ENCODE results near the gene CKS2. TPM values are rescaled to one million over a fixed set of nuclear protein-coding genes. Genes with fewer than 3 reads are reported as not detected.

Gene CKS2
- total RNA-seq, 1 experiment from 2014 or later, result 299 TPM

DNA sequence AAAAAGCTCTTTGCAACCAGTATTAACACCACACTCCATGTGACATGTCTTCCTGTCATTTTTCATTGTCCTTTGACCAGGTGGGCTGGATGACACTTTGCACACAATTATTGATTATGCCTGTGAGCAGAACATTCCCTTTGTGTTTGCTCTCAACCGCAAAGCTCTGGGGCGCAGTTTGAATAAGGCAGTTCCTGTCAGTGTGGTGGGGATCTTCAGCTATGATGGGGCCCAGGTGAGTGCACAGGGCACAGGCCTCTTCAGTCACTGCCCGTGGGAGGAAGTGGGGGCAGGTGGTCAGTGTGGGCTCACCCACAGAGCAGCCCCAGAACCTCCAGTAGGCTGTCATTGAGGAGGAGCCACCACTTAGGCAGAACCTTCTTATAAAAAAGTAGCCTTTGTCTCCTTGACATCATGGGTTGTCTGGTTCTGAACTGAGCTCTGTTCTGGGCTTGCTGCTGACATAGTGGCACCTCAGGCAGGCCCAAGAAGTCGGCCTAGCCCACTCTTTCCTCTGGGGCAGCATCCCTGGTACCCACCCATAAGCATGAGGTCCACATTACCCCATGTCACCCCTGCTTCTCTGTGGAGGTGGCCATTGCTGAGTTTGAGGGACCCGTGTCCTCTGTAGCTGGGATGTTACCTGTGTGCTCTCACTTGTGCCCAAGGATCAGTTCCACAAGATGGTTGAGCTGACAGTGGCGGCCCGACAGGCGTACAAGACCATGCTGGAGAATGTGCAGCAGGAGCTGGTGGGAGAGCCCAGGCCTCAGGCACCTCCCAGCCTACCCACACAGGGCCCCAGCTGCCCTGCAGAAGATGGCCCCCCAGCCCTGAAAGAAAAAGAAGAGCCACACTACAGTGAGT is 46.6 kb downstream of the CKS2 start:
- H3K36me3 Mint-ChIP-seq, result peaks cover 81% of the 10 kb centered on the region
- no peaks in the 10 kb centered on the region for H3K9me3 Mint-ChIP-seq
- H3K4me1 Mint-ChIP-seq, result no peaks in the 10 kb centered on the region
- H3K27me3 Mint-ChIP-seq (ENCODE audit: low read depth), result no peaks in the 10 kb centered on the region
- ChIA-PET CTCF (no interaction called here), POLR2A (no interaction called here)
- H3K27ac Mint-ChIP-seq, result no peak overlapping the region
- no peak for DNase-seq (ENCODE audit: low spot score)
- peak; percentile 42; the same call in 1 of the 2 replicates for TF ChIP-seq GABPB1 (CRISPR knock-in tag; IDR thresholded peaks at IDR 0.05)
- no peak for TF ChIP-seq NR1H2 (CRISPR knock-in tag; IDR thresholded peaks at IDR 0.05)
- no peak overlapping the region for H3K4me3 Mint-ChIP-seq
- no peak for ATAC-seq

DNA sequence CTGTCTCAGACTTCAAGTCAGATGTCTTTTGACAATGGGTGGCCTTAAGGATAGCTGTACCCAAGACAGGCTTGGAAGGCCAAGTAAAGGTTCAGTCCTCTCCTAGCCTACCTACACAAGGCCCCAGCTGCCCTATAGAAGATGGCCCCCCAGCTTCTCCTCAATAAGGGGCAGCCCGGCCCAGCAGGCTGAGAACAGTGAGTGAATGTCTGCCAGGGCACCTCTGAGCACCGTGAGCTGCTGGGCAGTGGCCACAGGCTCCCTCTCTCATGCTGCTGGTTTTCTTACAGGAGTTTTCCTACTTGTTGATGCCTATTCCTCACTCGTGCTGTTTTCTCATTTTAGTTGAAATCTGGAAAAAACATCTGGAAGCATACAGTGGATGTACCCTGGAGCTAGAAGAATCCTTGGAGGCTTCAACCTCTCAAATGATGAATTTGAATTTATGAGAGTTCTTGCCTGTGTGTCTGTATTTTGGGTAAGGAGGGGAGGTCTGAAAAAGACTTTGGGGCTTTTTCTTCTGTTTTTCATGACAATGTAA is 47.5 kb downstream of the CKS2 start:
- no peaks in the 10 kb centered on the region for H3K9me3 Mint-ChIP-seq
- ATAC-seq (no peak), DNase-seq (ENCODE audit: low spot score) (no peak)
- H3K27ac Mint-ChIP-seq, result no peak overlapping the region
- H3K36me3 Mint-ChIP-seq, result peaks cover 78% of the 10 kb centered on the region
- H3K27me3 Mint-ChIP-seq (ENCODE audit: low read depth), result no peaks in the 10 kb centered on the region
- CTCF ChIA-PET, result no interaction called here
- no peak overlapping the region for H3K4me3 Mint-ChIP-seq
- TF ChIP-seq MYBL2 (CRISPR knock-in tag; IDR thresholded peaks at IDR 0.05), result no peak
- TF ChIP-seq, protein P1, sequence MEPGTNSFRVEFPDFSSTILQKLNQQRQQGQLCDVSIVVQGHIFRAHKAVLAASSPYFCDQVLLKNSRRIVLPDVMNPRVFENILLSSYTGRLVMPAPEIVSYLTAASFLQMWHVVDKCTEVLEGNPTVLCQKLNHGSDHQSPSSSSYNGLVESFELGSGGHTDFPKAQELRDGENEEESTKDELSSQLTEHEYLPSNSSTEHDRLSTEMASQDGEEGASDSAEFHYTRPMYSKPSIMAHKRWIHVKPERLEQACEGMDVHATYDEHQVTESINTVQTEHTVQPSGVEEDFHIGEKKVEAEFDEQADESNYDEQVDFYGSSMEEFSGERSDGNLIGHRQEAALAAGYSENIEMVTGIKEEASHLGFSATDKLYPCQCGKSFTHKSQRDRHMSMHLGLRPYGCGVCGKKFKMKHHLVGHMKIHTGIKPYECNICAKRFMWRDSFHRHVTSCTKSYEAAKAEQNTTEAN (CRISPR knock-in tag; IDR thresholded peaks at IDR 0.05), result no peak
- TF ChIP-seq, protein P2, sequence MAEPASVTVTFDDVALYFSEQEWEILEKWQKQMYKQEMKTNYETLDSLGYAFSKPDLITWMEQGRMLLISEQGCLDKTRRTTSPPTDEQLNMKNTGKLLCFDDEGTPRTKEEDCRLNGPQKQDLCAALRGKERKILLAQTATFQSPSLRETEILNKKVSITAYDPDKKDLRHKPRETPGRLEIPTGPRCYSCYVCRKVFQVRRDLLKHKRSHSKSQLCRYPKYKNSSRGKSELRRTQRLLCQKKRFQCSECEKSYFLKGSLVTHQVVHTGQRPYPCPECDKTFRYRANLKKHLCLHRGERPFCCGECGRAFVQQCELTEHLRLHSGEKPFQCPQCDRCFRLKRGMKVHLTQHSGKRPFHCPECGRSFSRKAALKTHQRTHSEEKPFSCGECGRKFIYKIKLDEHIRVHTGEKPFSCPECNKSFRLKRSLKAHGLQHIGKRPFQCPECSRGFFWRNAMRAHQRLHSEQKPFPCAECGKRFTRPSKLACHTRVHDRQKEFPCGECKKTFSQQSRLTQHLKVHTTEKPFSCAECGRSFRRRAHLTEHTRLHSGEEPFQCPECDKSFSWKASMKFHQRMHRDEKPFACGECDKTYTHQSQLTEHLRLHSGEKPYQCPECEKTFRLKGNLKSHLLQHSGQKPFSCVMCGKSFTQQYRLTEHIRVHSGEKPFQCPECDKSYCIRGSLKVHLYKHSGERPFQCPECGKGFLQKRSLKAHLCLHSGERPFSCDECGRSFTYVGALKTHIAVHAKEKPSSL (CRISPR knock-in tag; conservative IDR thresholded peaks at IDR 0.05), result no peak
- no peak for TF ChIP-seq NFE2L1 (CRISPR knock-in tag; IDR thresholded peaks at IDR 0.05)
- no peak for TF ChIP-seq KAT7 (CRISPR knock-in tag; IDR thresholded peaks at IDR 0.05; ENCODE audit: borderline replicate concordance)
- TF ChIP-seq GRHL2 (CRISPR knock-in tag; IDR thresholded peaks at IDR 0.05; ENCODE audit: insufficient replicate concordance, severe bottlenecking), result no peak
- no peak for TF ChIP-seq GABPB1 (CRISPR knock-in tag; IDR thresholded peaks at IDR 0.05)
- TF ChIP-seq, protein P3, sequence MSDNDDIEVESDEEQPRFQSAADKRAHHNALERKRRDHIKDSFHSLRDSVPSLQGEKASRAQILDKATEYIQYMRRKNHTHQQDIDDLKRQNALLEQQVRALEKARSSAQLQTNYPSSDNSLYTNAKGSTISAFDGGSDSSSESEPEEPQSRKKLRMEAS (CRISPR knock-in tag; IDR thresholded peaks at IDR 0.05), result no peak
- TF ChIP-seq NR2C2 (CRISPR knock-in tag; IDR thresholded peaks at IDR 0.05), result no peak
- no peak for TF ChIP-seq SOX15 (CRISPR knock-in tag; IDR thresholded peaks at IDR 0.05)
- no peak for TF ChIP-seq ZNF121 (CRISPR knock-in tag; IDR thresholded peaks at IDR 0.05)
- TF ChIP-seq, protein P4, sequence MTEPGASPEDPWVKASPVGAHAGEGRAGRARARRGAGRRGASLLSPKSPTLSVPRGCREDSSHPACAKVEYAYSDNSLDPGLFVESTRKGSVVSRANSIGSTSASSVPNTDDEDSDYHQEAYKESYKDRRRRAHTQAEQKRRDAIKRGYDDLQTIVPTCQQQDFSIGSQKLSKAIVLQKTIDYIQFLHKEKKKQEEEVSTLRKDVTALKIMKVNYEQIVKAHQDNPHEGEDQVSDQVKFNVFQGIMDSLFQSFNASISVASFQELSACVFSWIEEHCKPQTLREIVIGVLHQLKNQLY (CRISPR knock-in tag; IDR thresholded peaks at IDR 0.05), result no peak
- TF ChIP-seq TEAD1 (CRISPR knock-in tag; IDR thresholded peaks at IDR 0.05), result no peak
- no peak for TF ChIP-seq JUN (CRISPR knock-in tag; IDR thresholded peaks at IDR 0.05)
- TF ChIP-seq, protein P5, sequence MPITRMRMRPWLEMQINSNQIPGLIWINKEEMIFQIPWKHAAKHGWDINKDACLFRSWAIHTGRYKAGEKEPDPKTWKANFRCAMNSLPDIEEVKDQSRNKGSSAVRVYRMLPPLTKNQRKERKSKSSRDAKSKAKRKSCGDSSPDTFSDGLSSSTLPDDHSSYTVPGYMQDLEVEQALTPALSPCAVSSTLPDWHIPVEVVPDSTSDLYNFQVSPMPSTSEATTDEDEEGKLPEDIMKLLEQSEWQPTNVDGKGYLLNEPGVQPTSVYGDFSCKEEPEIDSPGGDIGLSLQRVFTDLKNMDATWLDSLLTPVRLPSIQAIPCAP (CRISPR knock-in tag; IDR thresholded peaks at IDR 0.05), result no peak
- no peak for TF ChIP-seq ZNF219 (CRISPR knock-in tag; IDR thresholded peaks at IDR 0.05; ENCODE audit: borderline replicate concordance)
- TF ChIP-seq, protein P6, sequence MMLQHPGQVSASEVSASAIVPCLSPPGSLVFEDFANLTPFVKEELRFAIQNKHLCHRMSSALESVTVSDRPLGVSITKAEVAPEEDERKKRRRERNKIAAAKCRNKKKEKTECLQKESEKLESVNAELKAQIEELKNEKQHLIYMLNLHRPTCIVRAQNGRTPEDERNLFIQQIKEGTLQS (CRISPR knock-in tag; conservative IDR thresholded peaks at IDR 0.05), result no peak
- TF ChIP-seq, protein P7, sequence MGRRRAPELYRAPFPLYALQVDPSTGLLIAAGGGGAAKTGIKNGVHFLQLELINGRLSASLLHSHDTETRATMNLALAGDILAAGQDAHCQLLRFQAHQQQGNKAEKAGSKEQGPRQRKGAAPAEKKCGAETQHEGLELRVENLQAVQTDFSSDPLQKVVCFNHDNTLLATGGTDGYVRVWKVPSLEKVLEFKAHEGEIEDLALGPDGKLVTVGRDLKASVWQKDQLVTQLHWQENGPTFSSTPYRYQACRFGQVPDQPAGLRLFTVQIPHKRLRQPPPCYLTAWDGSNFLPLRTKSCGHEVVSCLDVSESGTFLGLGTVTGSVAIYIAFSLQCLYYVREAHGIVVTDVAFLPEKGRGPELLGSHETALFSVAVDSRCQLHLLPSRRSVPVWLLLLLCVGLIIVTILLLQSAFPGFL (CRISPR knock-in tag; IDR thresholded peaks at IDR 0.05; ENCODE audit: borderline replicate concordance), result no peak
- TF ChIP-seq SMAD4 (CRISPR knock-in tag; IDR thresholded peaks at IDR 0.05), result no peak
- POLR2A ChIA-PET, result no interaction called here
- no peaks in the 10 kb centered on the region for H3K4me1 Mint-ChIP-seq
